GM18951 (cell line): ENCODE results near the gene BTN1A1.
A peak's percentile ranks its signal among the peaks of the same experiment; 100 is the strongest.
"Not testable (repeated sequence)": the region's sequence is repeated elsewhere in the genome, so short reads cannot be mapped to it uniquely, and the experiment has no call there.

Source experiments
- POLR2A ChIP-seq: IDR thresholded peaks from 4 replicates; pipeline ENCODE4 v1.6.1; 2011; ENCODE audit warnings: mild to moderate bottlenecking; ENCODE audit not compliant: insufficient read length, insufficient read depth; ENCODE audit errors: extremely low read depth
- in situ Hi-C: fragments of 300-500 bp; cut with MboI; formaldehyde crosslinking; loops from one replicate; pipeline ENCODE4 v1.12.0; 2022; ENCODE audit warnings: low sequenced_read_pairs, mixed read lengths, inconsistent platforms; ENCODE audit not compliant: unreplicated experiment

BTN1A1 gene

DNA sequence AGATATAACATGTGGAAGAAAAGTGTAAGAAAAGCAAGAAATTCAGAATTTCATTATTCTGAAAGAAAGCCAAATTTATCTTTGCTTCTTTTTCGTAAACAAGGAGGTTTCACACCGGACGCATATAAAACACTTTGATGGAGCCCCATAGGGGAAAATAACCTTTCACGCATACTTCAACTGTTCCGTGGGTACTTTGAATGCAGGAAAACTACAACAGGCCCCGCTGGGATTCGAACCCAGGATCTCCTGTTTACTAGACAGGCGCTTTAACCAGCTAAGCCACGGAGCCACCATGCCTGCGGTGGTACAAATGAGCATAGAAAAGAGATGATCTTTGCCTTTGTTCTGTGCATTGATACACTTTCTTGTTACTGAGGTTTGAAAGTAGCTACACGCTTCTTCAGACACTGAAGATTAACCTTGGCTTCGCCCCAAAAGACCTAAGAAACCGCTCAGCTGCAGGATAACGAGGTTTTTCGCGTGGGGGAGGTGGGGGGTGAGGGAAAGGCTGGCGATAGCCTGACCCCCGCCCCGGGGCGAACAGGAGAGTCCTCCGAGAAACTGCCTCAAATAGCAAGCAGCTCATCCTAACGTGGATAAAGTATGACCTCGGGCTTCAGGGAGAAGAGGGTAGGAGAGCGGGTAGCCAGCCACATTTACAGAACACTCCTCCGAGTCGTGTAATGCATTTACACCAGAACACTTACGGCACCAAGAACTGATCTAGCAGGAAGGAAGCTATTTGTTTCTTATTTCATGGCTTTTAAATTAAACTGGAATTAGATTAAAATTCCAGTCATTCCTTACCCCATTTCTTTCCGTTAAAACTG, 32.8 kb downstream of the BTN1A1 start:
- in situ Hi-C loops = no loop called here
- TF ChIP-seq POLR2A = peak; percentile 37

DNA sequence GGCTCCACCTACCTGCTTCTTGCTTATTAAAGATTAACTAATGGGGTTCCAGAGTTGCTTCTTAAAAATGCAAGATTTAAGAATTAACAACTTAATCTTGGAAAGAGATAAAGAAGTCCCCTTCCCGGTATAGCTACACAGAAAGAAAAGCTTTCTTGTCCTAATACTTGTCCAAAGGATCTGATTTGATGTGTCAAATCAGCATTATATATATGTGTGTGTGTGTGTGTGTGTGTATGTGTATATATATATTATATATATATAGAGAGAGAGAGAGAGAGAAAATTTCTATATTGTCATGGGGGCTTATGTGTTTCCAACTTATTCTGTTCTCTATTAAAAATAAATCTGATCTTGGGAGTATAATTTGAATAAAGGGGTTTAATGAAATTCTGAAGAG, 33.4 kb downstream of the BTN1A1 start:
- no peak for TF ChIP-seq POLR2A
- in situ Hi-C loops = no loop called here

DNA sequence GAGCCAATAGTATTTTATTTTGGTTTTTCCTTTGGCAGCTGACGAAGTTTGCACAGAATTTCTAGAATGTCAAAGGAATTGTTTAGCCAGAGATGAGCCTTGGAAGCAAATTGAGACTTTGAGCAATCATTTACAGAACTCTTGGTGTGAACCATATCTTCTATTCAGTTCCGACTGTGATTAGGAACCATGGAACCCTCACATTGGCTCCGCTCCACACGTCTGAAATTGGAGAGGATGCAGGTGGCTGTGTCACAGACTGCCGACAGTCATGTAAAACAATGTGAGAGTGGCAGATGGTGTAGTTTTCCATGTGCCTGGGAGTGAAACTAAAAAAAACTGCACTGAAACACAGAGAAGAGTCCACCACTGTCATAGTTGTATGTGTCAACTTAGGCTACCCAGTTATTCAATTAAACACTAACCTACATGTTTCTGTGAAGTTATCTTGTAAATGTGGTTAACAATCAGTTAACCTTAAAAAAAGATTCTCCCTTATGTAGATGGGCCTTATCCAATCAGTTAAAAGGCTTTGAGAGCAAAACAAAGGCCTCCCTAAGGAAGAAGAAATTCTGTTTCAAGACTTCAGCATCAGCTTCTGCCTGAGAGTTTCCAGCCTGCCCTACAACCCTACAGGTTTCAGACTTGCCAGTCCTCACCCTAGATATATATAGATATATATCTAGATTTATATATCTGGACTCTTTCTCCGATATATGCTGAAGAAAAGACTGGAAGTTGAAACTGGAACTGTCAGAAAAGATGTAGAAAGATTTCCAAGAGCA, 34.8 kb downstream of the BTN1A1 start:
- TF ChIP-seq POLR2A = no peak
- in situ Hi-C loops = no loop called here

DNA sequence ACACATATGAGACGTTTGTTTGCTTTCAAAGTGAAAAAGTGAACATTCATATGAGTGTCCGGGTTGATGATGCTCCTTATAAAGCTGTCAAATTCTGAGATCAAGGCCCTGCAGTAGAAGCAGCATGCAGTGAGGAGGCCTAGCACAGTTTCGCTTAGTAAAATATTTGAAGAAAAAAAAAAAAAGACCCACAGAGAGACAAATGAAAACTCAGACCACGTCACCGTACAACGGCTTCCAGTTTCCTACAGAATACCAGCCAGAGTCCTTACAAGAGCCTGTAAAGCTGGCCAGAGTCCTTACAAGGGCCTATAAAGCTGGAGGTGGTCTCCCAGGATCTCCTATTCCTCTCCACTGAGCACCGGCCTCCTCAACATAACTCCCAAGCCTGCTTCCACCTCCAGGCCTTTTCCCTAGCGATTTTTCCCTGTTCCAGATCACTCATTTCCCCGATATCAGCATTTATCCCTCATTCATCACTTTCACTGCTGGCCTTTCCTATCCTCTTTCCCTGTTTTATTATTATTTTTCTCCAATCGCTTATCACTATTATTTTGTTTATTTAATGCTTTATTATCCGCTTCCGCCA, 36.6 kb downstream of the BTN1A1 start:
- in situ Hi-C loops = no loop called here
- peak; percentile 33 for TF ChIP-seq POLR2A

DNA sequence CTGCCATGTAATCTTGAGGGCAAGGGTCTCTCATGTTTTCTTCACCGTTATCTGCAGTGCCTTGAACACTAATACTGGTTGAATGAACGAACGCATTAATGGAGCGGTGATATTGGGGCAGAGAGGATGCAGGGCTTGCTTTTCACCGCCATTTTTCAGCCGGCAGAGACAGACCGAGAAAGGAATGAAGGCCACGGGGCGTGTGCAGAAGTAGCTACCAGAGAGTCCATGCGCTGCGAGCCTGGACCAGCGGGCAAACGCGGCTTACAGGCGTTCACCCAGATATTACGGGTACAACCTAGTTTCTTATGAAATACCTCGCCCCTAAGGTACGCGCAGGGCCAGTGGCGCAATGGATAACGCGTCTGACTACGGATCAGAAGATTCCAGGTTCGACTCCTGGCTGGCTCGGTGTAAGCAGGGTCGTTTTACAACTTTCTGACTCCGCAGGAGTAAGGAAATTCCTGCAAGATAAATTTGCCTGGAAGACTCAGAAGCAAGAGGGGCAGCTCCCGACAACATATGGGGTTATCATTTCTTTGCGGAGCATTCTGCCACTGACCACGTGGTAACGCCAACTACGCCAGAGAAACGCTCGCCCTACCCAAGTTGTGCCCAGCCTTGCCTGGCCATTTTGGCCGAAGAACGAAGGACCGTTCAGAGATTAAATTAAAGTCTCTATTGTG, 37.2 kb downstream of the BTN1A1 start:
- in situ Hi-C loops = no loop called here

GRCh38 chr6:26537846-26538571, 37.9 kb downstream of the BTN1A1 start, which contains the start of gene HMGN4:
TSS of gene HMGN4 (plus strand) at chr6:26538366. CDS start at chr6:26545207, 6,841 bp downstream.
- in situ Hi-C loops = no loop called here
- peak; percentile 77 for TF ChIP-seq POLR2A

More for the DNA sequence above, 37.2 kb downstream of the BTN1A1 start:
- peak; percentile 31 for TF ChIP-seq POLR2A

DNA sequence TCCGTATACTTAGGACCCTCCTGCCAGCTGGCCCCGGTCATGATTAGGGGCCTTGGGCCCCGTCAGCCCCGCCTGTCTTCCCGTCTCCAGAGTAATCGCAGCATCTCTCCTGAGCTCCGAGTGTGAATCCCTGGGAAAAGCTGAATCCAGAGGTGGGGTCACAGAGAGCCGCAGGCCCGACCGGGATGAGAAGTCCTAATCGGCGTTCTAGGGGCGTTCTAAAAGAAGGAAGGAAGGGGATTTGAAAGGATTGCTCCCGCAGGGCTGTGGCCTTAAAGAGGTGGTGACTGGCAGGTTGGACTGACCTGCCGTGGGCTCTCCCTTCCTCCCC, 38.4 kb downstream of the BTN1A1 start:
- no peak for TF ChIP-seq POLR2A
- in situ Hi-C loops = no loop called here

DNA sequence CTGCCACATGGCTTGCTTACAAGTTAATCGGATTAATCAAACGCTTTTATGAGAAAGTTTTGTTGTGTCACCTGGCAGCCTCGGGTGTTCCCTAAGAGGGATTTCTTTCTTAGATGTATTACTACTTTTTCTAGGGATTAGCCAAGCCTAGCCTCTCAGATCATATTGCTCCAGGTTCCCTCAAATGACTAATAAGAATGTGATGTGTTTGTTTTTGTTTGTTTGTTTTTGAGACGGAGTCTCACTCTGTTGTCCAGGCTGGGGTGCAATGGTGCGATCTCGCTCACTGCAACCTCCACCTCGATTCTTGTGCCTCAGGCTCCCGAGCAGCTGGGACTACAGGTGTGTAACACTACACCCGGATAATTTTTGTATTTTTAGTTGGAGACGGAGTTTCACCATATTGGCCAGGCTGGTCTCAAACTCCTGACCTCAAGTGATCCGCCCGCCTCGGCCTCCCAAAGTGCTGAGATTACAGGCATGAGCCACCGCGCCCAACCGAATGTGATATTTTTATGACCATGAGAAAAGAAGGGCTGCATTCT, 39.0 kb downstream of the BTN1A1 start:
- in situ Hi-C loops = no loop called here
- no peak for TF ChIP-seq POLR2A

- in situ Hi-C loops = no loop called here
- no peak for TF ChIP-seq POLR2A
Observed at GRCh38 chr6:26541579-26541978, 41.5 kb downstream of the BTN1A1 start.

- in situ Hi-C loops = no loop called here
Observed at GRCh38 chr6:26543953-26544352, 43.9 kb downstream of the BTN1A1 start.

DNA sequence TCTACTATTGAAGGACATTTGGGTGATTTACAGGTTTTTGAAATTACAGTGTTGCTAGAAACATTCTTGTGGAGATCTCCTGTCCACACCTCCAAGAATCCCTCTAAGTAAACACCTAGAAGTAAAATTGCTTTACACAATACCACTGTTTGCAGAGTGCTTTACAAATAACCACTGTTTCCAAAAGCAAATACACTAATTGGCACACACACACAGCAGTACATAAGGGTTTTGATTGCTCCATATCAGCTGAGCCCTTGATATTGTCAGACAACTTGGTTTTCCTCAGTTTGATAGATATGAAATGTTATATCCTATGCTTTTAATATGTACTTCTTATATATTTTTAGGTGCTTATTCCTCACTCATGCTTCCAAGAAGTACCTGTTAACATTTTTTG, 44.4 kb downstream of the BTN1A1 start:
- TF ChIP-seq POLR2A = no peak
- in situ Hi-C loops = no loop called here

More at GRCh38 chr6:26543953-26544352, 43.9 kb downstream of the BTN1A1 start:
- TF ChIP-seq POLR2A = no peak

- TF ChIP-seq POLR2A = no peak
- in situ Hi-C loops = no loop called here
Observed at GRCh38 chr6:26545627-26546026, 45.5 kb downstream of the BTN1A1 start.

DNA sequence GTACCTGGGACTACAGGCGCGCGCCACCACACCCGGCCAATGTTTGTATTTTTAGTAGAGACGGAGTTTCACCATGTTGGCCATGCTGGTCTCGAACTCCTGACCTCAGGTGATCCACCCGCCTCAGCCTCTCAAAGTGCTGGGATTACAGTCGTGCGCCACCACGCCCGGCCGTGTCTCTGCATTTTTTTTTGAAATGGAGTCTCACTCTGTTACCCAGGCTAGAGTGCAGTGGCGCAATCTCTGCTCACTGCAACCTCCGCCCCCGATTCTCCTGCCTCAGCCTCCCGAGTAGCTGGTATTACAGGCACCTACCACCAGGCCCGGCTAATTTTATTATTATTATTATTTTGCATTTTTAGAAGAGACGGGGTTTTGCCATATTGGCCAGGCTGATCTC, 47.3 kb downstream of the BTN1A1 start:
- in situ Hi-C loops = not testable (repeated sequence)
